ENCODE results near the gene PTPN20.

DNA sequence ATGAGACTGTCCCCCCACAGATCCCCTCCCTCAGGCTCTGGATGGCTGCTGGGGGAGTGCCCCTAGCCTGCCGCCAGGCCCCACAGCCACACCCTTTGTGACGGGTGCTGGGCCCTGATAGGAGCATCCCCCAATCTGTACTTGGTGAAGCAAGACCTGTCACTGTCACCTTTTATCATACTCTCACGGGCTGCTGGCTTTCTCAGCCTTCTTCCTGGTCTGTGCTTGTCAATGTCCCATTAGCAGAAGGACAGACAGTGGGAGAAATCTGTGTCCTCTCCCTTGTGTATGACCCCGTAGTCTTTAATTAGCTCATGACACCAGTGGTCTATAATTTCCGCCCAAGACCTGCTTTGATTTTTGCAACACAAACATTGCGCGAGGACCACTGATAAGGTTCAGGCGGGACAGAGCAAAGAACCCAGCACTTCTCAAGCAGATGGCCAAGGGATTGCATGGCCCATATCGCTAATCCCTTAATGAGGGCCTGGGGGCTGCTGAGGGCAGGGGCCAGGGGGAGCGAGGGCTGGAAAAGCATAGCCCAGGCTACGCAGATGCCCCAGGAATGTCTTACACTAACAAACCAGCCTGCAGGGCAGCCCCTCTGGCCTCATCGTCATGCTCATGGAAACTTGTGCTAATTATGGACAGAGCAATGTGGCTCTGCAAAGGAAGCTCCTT, 127.8 kb downstream of the PTPN20 start:
- TF ChIP-seq, protein P1, sequence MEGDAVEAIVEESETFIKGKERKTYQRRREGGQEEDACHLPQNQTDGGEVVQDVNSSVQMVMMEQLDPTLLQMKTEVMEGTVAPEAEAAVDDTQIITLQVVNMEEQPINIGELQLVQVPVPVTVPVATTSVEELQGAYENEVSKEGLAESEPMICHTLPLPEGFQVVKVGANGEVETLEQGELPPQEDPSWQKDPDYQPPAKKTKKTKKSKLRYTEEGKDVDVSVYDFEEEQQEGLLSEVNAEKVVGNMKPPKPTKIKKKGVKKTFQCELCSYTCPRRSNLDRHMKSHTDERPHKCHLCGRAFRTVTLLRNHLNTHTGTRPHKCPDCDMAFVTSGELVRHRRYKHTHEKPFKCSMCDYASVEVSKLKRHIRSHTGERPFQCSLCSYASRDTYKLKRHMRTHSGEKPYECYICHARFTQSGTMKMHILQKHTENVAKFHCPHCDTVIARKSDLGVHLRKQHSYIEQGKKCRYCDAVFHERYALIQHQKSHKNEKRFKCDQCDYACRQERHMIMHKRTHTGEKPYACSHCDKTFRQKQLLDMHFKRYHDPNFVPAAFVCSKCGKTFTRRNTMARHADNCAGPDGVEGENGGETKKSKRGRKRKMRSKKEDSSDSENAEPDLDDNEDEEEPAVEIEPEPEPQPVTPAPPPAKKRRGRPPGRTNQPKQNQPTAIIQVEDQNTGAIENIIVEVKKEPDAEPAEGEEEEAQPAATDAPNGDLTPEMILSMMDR (IDR thresholded peaks at IDR 0.05), result no peak
- no peak for TF ChIP-seq POLR2A (IDR thresholded peaks at IDR 0.05)

Data from right lobe of liver (tissue), 4 donors.